ENCODE measurements around the gene PDLIM4. TPM values are rescaled to one million over a fixed set of nuclear protein-coding genes. Genes with fewer than 3 reads are reported as not detected.
A peak's percentile ranks its signal among the peaks of the same experiment; 100 is the strongest.

The PDLIM4 gene
- total and polyA plus RNA-seq, 7 experiments from 2014 or later: 0.99 TPM; not detected in 6

- peak overlapping the region; percentile 35 for H3K4me3 ChIP-seq (ENCODE audit: low read length)
Observed at GRCh38 chr5:132227235-132227484, 30.3 kb upstream of the PDLIM4 start.

GRCh38 chr5:132227485-132228240 is 29.8 kb upstream of the PDLIM4 start, which contains the start of gene P4HA2:
Gene P4HA2 (minus strand): TSS chr5:132227853. CDS start chr5:132218626, 9,227 bp downstream.
- POLR2A ChIA-PET: no interaction called here
- Mint-ChIP-seq H3K27me3 (peaks cover 20 to 59% (median 35%) of the 10 kb centered on the region in 5 donors), H3K9me3 (peaks cover 0 to 4% (median 0%) of the 10 kb centered on the region in 11 donors), H3K4me1 (peaks cover 10 to 52% (median 20%) of the 10 kb centered on the region in 7 donors), H3K36me3 (peaks cover 0 to 8% (median 5%) of the 10 kb centered on the region in 5 donors), H3K4me3 (peak within 1 kb of the TSS in 9 of 10 donors; percentile 14 to 76 (median 21)), H3K27ac (no peak within 1 kb of the TSS)
- H3K36me3 ChIP-seq (ENCODE audit: control insufficient read depth in 2 of 3, insufficient read depth in 3 of 3, low read length in 3 of 3): no peaks in the 10 kb centered on the region
- peak in 2 of 9 donors; percentile 14 to 73 for DNase-seq
- no peaks in the 10 kb centered on the region for H3K27me3 ChIP-seq (ENCODE audit: control insufficient read depth in 2 of 2, insufficient read depth in 2 of 2, low read length in 2 of 2)
- H3K4me3 ChIP-seq (ENCODE audit: low read length): peak within 1 kb of the TSS; percentile 35
- no peaks in the 10 kb centered on the region for H3K4me1 ChIP-seq (ENCODE audit: control insufficient read depth in 2 of 2, insufficient read depth in 2 of 2, low read length in 2 of 2)
- CTCF ChIA-PET: no interaction called here
- intact Hi-C loops (cut with micrococcal nuclease): no loop called here
- ATAC-seq: peak; percentile 65
- H3K9me3 ChIP-seq (ENCODE audit: control insufficient read depth in 2 of 3, low read length in 3 of 3): no peaks in the 10 kb centered on the region
- H3K27ac ChIP-seq (ENCODE audit: low read depth, low read length): no peak within 1 kb of the TSS

More at GRCh38 chr5:132227235-132227484, 30.3 kb upstream of the PDLIM4 start:
- DNase-seq (no peak), ATAC-seq (no peak)
- CTCF ChIA-PET: no interaction called here
- POLR2A ChIA-PET: no interaction called here
- peaks cover 0 to 11% (median 5%) of the 10 kb centered on the region in 5 donors for H3K36me3 Mint-ChIP-seq
- H3K27me3 ChIP-seq (ENCODE audit: control insufficient read depth in 2 of 2, insufficient read depth in 2 of 2, low read length in 2 of 2): no peaks in the 10 kb centered on the region
- H3K4me1 Mint-ChIP-seq: peaks cover 10 to 54% (median 20%) of the 10 kb centered on the region in 7 donors
- no peaks in the 10 kb centered on the region for H3K9me3 ChIP-seq (ENCODE audit: control insufficient read depth in 2 of 3, low read length in 3 of 3)
- H3K27ac ChIP-seq (ENCODE audit: low read depth, low read length): no peak overlapping the region
- H3K27me3 Mint-ChIP-seq: peaks cover 20 to 56% (median 33%) of the 10 kb centered on the region in 5 donors
- H3K36me3 ChIP-seq (ENCODE audit: control insufficient read depth in 2 of 3, insufficient read depth in 3 of 3, low read length in 3 of 3): no peaks in the 10 kb centered on the region
- peaks cover 0 to 4% (median 0%) of the 10 kb centered on the region in 11 donors for H3K9me3 Mint-ChIP-seq
- intact Hi-C loops (cut with micrococcal nuclease): no loop called here
- H3K4me3 Mint-ChIP-seq: peak overlapping the region in 8 of 10 donors; percentile 1 to 76 (median 22)
- no peak overlapping the region for H3K27ac Mint-ChIP-seq
- H3K4me1 ChIP-seq (ENCODE audit: control insufficient read depth in 2 of 2, insufficient read depth in 2 of 2, low read length in 2 of 2): no peaks in the 10 kb centered on the region

GRCh38 chr5:132228241-132229035 is 29.1 kb upstream of the PDLIM4 start:
- ATAC-seq (no peak), DNase-seq (no peak)
- ChIA-PET CTCF (interaction anchor here (1.8 kb wide), 1 partner anchor 10 kb away, joined by 8 read pairs; no protein-coding TSS in a partner anchor), POLR2A (no interaction called here)
- Histone ChIP-seq H3K4me3 (ENCODE audit: low read length) (no peak overlapping the region), H3K27me3 (ENCODE audit: control insufficient read depth in 2 of 2, insufficient read depth in 2 of 2, low read length in 2 of 2) (no peaks in the 10 kb centered on the region), H3K4me1 (ENCODE audit: control insufficient read depth in 2 of 2, insufficient read depth in 2 of 2, low read length in 2 of 2) (no peaks in the 10 kb centered on the region), H3K27ac (ENCODE audit: low read depth, low read length) (no peak overlapping the region), H3K36me3 (ENCODE audit: control insufficient read depth in 2 of 3, insufficient read depth in 3 of 3, low read length in 3 of 3) (no peaks in the 10 kb centered on the region), H3K9me3 (ENCODE audit: control insufficient read depth in 2 of 3, low read length in 3 of 3) (no peaks in the 10 kb centered on the region)
- peaks cover 0 to 8% (median 6%) of the 10 kb centered on the region in 5 donors for H3K36me3 Mint-ChIP-seq
- H3K27ac Mint-ChIP-seq: no peak overlapping the region
- peaks cover 10 to 49% (median 20%) of the 10 kb centered on the region in 7 donors for H3K4me1 Mint-ChIP-seq
- H3K4me3 Mint-ChIP-seq: peak overlapping the region in 8 of 10 donors; percentile 35 to 76 (median 60)
- peaks cover 20 to 61% (median 38%) of the 10 kb centered on the region in 5 donors for H3K27me3 Mint-ChIP-seq
- peaks cover 0 to 4% (median 0%) of the 10 kb centered on the region in 11 donors for H3K9me3 Mint-ChIP-seq
- intact Hi-C loops (cut with micrococcal nuclease): no loop called here

- intact Hi-C loops (cut with micrococcal nuclease): no loop called here
- Histone ChIP-seq H3K36me3 (ENCODE audit: control insufficient read depth in 2 of 3, insufficient read depth in 3 of 3, low read length in 3 of 3) (no peaks in the 10 kb centered on the region), H3K9me3 (ENCODE audit: control insufficient read depth in 2 of 3, low read length in 3 of 3) (no peaks in the 10 kb centered on the region), H3K4me3 (ENCODE audit: low read length) (no peak overlapping the region), H3K27ac (ENCODE audit: low read depth, low read length) (no peak overlapping the region), H3K4me1 (ENCODE audit: control insufficient read depth in 2 of 2, insufficient read depth in 2 of 2, low read length in 2 of 2) (no peaks in the 10 kb centered on the region), H3K27me3 (ENCODE audit: control insufficient read depth in 2 of 2, insufficient read depth in 2 of 2, low read length in 2 of 2) (no peaks in the 10 kb centered on the region)
- ChIA-PET CTCF (interaction anchor here (1.8 kb wide), 1 partner anchor 9 kb away, joined by 8 read pairs; no protein-coding TSS in a partner anchor), POLR2A (no interaction called here)
- peak overlapping the region in 9 of 10 donors; percentile 35 to 76 (median 57) for H3K4me3 Mint-ChIP-seq
- peak overlapping the region in 1 of 9 donors; percentile 3 for H3K27ac Mint-ChIP-seq
- H3K27me3 Mint-ChIP-seq: peaks cover 20 to 57% (median 38%) of the 10 kb centered on the region in 5 donors
- H3K36me3 Mint-ChIP-seq: peaks cover 0 to 8% (median 6%) of the 10 kb centered on the region in 5 donors
- DNase-seq (no peak), ATAC-seq (no peak)
- peaks cover 10 to 46% (median 20%) of the 10 kb centered on the region in 7 donors for H3K4me1 Mint-ChIP-seq
- peaks cover 0 to 4% (median 0%) of the 10 kb centered on the region in 11 donors for H3K9me3 Mint-ChIP-seq
Observed at GRCh38 chr5:132229236-132229635, 28.3 kb upstream of the PDLIM4 start.

- H3K27ac Mint-ChIP-seq: no peak overlapping the region
Observed at GRCh38 chr5:132230871-132231270, 26.6 kb upstream of the PDLIM4 start.

GRCh38 chr5:132232465-132232864 is 25.0 kb upstream of the PDLIM4 start:
- no peak overlapping the region for H3K4me3 ChIP-seq (ENCODE audit: low read length)

More at GRCh38 chr5:132230871-132231270, 26.6 kb upstream of the PDLIM4 start:
- peaks cover 0 to 33% (median 12%) of the 10 kb centered on the region in 7 donors for H3K4me1 Mint-ChIP-seq
- H3K27me3 Mint-ChIP-seq: peaks cover 20 to 46% (median 33%) of the 10 kb centered on the region in 5 donors
- no peaks in the 10 kb centered on the region for H3K36me3 ChIP-seq (ENCODE audit: control insufficient read depth in 2 of 3, insufficient read depth in 3 of 3, low read length in 3 of 3)
- H3K4me1 ChIP-seq (ENCODE audit: control insufficient read depth in 2 of 2, insufficient read depth in 2 of 2, low read length in 2 of 2): no peaks in the 10 kb centered on the region
- H3K9me3 Mint-ChIP-seq: peaks cover 0 to 4% (median 0%) of the 10 kb centered on the region in 11 donors
- ChIA-PET POLR2A (no interaction called here), CTCF (no interaction called here)
- H3K9me3 ChIP-seq (ENCODE audit: control insufficient read depth in 2 of 3, low read length in 3 of 3): no peaks in the 10 kb centered on the region
- H3K27ac ChIP-seq (ENCODE audit: low read depth, low read length): no peak overlapping the region
- H3K27me3 ChIP-seq (ENCODE audit: control insufficient read depth in 2 of 2, insufficient read depth in 2 of 2, low read length in 2 of 2): no peaks in the 10 kb centered on the region
- DNase-seq (no peak), ATAC-seq (no peak)
- intact Hi-C loops (cut with micrococcal nuclease): loop anchor here in 1 of 2 donors (10.0 kb wide), 2 partner anchors 134 to 274 kb away; partner anchors contain the start of gene SLC22A5
- peak overlapping the region in 1 of 10 donors; percentile 10 for H3K4me3 Mint-ChIP-seq
- no peak overlapping the region for H3K4me3 ChIP-seq (ENCODE audit: low read length)
- peaks cover 0 to 8% (median 1%) of the 10 kb centered on the region in 5 donors for H3K36me3 Mint-ChIP-seq

More at GRCh38 chr5:132232465-132232864, 25.0 kb upstream of the PDLIM4 start:
- H3K4me1 ChIP-seq (ENCODE audit: control insufficient read depth in 2 of 2, insufficient read depth in 2 of 2, low read length in 2 of 2): no peaks in the 10 kb centered on the region
- no peak for DNase-seq
- Mint-ChIP-seq H3K27ac (no peak overlapping the region), H3K4me1 (peaks cover 0 to 22% (median 9%) of the 10 kb centered on the region in 7 donors), H3K9me3 (peaks cover 0 to 4% (median 0%) of the 10 kb centered on the region in 11 donors), H3K36me3 (peaks cover 0 to 8% (median 0%) of the 10 kb centered on the region in 5 donors), H3K4me3 (no peak overlapping the region), H3K27me3 (peaks cover 16 to 41% (median 23%) of the 10 kb centered on the region in 5 donors)
- ChIA-PET CTCF (no interaction called here), POLR2A (no interaction called here)
- intact Hi-C loops (cut with micrococcal nuclease): loop anchor here in 1 of 2 donors (10.0 kb wide), 2 partner anchors 132 to 272 kb away; partner anchors contain the start of gene SLC22A5
- H3K9me3 ChIP-seq (ENCODE audit: control insufficient read depth in 2 of 3, low read length in 3 of 3): no peaks in the 10 kb centered on the region
- no peak overlapping the region for H3K27ac ChIP-seq (ENCODE audit: low read depth, low read length)
- ATAC-seq: no peak
- no peaks in the 10 kb centered on the region for H3K36me3 ChIP-seq (ENCODE audit: control insufficient read depth in 2 of 3, insufficient read depth in 3 of 3, low read length in 3 of 3)
- H3K27me3 ChIP-seq (ENCODE audit: control insufficient read depth in 2 of 2, insufficient read depth in 2 of 2, low read length in 2 of 2): no peaks in the 10 kb centered on the region
